HepG2 (cell line): ENCODE results near the gene ATP6V0A1. TPM values are rescaled to one million over a fixed set of nuclear protein-coding genes. Genes with fewer than 3 reads are reported as not detected.

Experiments
- GATAD2A ChIP-seq: IDR thresholded peaks from 2 replicates; pipeline ENCODE4 v1.6.1; 2016
- HOXA5 ChIP-seq: sonication (generic); formaldehyde crosslinking; IDR thresholded peaks from 2 replicates; pipeline ENCODE4 v1.4.0; 2020; ENCODE audit warnings: missing genetic modification reagents
- KLF13 ChIP-seq: sonication (generic); formaldehyde crosslinking; IDR thresholded peaks from 2 replicates; pipeline ENCODE4 v1.4.0; 2020; ENCODE audit warnings: mild to moderate bottlenecking, missing genetic modification reagents
- MTA3 ChIP-seq: sonication (generic); formaldehyde crosslinking; IDR thresholded peaks from 2 replicates; pipeline ENCODE4 v1.4.0; 2020; ENCODE audit warnings: missing genetic modification reagents
- ZNF260 ChIP-seq: sonication (generic); formaldehyde crosslinking; IDR thresholded peaks from 2 replicates; pipeline ENCODE4 v1.4.0; 2020; ENCODE audit warnings: missing genetic modification reagents, low read depth, mild to moderate bottlenecking, borderline replicate concordance
- ZNF430 ChIP-seq: sonication (generic); formaldehyde crosslinking; IDR thresholded peaks from 2 replicates; pipeline ENCODE4 v1.9.0; 2021; ENCODE audit warnings: mild to moderate bottlenecking, missing genetic modification reagents
- ZNF558 ChIP-seq: sonication (generic); formaldehyde crosslinking; IDR thresholded peaks from 2 replicates; pipeline ENCODE4 v1.9.0; 2022; ENCODE audit warnings: mild to moderate bottlenecking, missing genetic modification reagents, borderline replicate concordance
- polyA plus RNA-seq, 8 experiments: library from polyadenylated mRNA; depleted of rRNA in 3 of 8; stranded (reverse) in 7 of 8; unstranded in 1 of 8; fragments of >200 nt; fragmentation: Illumina TruSeq in 4 of 8; extraction: Trizol in 4 of 8; gene quantifications; 2 replicates each; pipeline versions ENCODE4 v1.2.1 to v1.2.3, GENCODE V29; 2011 to 2016; ENCODE audit warnings: low read depth in 4 of 8, missing spikeins in 1 of 8, mixed read lengths in 1 of 8; ENCODE audit not compliant: insufficient read depth in 1 of 8
- total RNA-seq, 5 experiments: library from RNA; depleted of rRNA; stranded (reverse); fragments of >200 nt; fragmentation: Illumina TruSeq; extraction: Trizol; gene quantifications; 2 replicates each; pipeline ENCODE4 v1.2.3, GENCODE V29; 2016; ENCODE audit warnings: low read depth in 1 of 5
- TF ChIP-seq, protein P1 (sequence below): sonication (generic); formaldehyde crosslinking; IDR thresholded peaks from 2 replicates; pipeline ENCODE4 v1.4.0; 2020; ENCODE audit warnings: mild to moderate bottlenecking, missing genetic modification reagents
- TF ChIP-seq, protein P2 (sequence below): sonication (generic); formaldehyde crosslinking; IDR thresholded peaks from 2 replicates; pipeline ENCODE4 v1.4.0; 2020; ENCODE audit warnings: missing genetic modification reagents, borderline replicate concordance
- TF ChIP-seq, protein P3 (sequence below): sonication (generic); formaldehyde crosslinking; IDR thresholded peaks from 2 replicates; pipeline ENCODE4 v1.4.0; 2020; ENCODE audit warnings: missing genetic modification reagents, borderline replicate concordance
- TF ChIP-seq, protein P4 (sequence below): sonication (generic); formaldehyde crosslinking; IDR thresholded peaks from 2 replicates; pipeline ENCODE4 v1.4.0; 2020; ENCODE audit warnings: missing genetic modification reagents

ATP6V0A1 gene
- total and polyA plus RNA-seq, 2 of the 13 experiments (the other 11 are each of a cell fraction or from before 2014, with no cell fraction given): 27.9 to 54.1 TPM

DNA sequence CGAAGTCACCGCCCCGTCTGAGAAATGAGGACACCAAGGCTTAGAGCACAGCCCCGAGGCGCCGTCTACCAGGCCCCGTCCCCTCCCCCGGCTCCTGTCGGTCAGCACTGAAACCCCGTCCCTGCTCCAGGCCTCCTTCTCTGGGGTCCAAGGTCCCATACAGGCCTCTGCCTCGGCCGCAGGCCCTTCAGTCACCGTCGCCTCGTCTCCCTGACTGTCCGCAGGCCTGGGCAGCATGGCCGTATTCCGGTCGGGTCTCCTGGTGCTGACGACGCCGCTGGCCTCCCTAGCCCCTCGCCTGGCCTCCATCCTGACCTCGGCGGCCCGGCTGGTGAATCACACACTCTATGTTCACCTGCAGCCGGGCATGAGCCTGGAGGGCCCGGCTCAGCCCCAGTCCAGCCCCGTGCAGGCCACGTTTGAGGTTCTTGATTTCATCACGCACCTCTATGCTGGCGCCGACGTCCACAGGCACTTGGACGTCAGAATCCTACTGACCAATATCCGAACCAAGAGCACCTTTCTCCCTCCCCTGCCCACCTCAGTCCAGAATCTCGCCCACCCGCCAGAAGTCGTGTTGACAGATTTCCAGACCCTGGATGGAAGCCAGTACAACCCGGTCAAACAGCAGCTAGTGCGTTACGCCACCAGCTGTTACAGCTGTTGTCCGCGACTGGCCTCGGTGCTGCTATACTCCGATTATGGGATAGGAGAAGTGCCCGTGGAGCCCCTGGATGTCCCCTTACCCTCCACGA lies 103.9 kb downstream of the ATP6V0A1 start (continued):
- TF ChIP-seq, protein P1, sequence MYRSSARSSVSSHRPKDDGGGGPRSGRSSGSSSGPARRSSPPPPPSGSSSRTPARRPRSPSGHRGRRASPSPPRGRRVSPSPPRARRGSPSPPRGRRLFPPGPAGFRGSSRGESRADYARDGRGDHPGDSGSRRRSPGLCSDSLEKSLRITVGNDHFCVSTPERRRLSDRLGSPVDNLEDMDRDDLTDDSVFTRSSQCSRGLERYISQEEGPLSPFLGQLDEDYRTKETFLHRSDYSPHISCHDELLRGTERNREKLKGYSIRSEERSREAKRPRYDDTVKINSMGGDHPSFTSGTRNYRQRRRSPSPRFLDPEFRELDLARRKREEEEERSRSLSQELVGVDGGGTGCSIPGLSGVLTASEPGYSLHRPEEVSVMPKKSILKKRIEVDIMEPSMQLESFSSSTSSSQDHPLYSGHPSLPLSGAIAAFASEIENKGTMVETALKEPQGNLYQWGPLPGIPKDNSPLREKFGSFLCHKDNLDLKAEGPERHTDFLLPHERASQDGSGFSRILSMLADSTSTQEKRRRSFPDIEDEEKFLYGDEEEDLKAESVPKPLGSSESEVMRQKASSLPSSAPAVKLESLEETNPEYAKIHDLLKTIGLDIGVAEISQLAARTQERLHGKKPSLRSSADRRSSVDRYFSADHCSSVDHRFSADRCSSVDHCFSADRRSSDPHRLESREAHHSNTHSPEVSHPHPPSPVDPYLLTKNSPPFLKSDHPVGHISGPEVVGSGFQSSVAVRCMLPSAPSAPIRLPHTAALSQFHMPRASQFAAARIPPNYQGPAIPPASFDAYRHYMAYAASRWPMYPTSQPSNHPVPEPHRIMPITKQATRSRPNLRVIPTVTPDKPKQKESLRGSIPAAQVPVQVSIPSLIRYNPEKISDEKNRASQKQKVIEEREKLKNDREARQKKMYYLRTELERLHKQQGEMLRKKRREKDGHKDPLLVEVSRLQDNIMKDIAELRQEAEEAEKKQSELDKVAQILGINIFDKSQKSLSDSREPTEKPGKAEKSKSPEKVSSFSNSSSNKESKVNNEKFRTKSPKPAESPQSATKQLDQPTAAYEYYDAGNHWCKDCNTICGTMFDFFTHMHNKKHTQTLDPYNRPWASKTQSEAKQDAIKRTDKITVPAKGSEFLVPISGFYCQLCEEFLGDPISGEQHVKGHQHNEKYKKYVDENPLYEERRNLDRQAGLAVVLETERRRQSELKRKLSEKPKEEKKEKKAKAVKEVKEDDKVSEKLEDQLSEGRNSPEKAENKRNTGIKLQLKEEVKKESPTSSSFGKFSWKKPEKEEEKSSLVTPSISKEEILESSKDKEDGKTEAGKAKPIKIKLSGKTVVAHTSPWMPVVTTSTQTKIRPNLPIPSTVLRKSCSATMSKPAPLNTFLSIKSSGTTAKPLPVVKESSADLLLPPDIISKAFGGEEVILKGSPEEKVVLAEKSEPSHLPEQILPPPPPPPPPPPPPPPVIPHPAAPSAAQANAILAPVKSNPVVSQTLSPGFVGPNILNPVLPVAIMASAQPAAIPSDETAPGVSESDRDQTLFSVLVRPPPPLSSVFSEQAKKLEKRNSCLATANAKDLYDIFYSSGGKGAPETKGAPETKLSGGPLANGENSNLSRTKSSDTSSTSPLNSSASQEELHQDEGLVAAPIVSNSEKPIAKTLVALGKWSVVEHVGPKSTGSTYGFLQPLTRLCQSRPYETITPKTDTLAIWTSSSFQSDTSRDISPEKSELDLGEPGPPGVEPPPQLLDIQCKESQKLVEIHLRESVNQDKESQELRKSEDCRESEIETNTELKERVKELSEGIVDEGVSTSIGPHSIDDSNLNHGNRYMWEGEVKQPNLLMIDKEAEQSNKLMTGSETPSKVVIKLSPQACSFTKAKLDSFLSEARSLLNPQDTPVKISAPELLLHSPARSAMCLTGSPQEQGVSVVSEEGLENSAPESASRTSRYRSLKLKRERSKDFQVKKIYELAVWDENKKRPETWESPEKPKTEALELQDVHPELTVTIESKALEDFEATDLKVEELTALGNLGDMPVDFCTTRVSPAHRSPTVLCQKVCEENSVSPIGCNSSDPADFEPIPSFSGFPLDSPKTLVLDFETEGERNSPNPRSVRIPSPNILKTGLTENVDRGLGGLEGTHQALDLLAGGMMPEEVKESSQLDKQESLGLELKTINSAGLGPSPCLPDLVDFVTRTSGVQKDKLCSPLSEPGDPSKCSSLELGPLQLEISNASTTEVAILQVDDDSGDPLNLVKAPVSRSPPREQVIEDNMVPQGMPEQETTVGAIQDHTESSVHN: 0 out of 2 replicates have a peak, but pooled peaks have one; percentile 45
- TF ChIP-seq ZNF260 (CRISPR knock-in tag) (0 out of 2 replicates have a peak, but pooled peaks have one; percentile 14), ZNF558 (CRISPR knock-in tag) (peak; percentile 83), MTA3 (CRISPR knock-in tag) (no peak), HOXA5 (CRISPR knock-in tag) (no peak), GATAD2A (CRISPR knock-in tag) (no peak), ZNF430 (CRISPR knock-in tag) (no peak), KLF13 (CRISPR knock-in tag) (0 out of 2 replicates have a peak, but pooled peaks have one; percentile 28)
- TF ChIP-seq, protein P2, sequence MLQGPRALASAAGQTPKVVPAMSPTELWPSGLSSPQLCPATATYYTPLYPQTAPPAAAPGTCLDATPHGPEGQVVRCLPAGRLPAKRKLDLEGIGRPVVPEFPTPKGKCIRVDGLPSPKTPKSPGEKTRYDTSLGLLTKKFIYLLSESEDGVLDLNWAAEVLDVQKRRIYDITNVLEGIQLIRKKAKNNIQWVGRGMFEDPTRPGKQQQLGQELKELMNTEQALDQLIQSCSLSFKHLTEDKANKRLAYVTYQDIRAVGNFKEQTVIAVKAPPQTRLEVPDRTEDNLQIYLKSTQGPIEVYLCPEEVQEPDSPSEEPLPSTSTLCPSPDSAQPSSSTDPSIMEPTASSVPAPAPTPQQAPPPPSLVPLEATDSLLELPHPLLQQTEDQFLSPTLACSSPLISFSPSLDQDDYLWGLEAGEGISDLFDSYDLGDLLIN (CRISPR knock-in tag): no peak
- TF ChIP-seq, protein P3, sequence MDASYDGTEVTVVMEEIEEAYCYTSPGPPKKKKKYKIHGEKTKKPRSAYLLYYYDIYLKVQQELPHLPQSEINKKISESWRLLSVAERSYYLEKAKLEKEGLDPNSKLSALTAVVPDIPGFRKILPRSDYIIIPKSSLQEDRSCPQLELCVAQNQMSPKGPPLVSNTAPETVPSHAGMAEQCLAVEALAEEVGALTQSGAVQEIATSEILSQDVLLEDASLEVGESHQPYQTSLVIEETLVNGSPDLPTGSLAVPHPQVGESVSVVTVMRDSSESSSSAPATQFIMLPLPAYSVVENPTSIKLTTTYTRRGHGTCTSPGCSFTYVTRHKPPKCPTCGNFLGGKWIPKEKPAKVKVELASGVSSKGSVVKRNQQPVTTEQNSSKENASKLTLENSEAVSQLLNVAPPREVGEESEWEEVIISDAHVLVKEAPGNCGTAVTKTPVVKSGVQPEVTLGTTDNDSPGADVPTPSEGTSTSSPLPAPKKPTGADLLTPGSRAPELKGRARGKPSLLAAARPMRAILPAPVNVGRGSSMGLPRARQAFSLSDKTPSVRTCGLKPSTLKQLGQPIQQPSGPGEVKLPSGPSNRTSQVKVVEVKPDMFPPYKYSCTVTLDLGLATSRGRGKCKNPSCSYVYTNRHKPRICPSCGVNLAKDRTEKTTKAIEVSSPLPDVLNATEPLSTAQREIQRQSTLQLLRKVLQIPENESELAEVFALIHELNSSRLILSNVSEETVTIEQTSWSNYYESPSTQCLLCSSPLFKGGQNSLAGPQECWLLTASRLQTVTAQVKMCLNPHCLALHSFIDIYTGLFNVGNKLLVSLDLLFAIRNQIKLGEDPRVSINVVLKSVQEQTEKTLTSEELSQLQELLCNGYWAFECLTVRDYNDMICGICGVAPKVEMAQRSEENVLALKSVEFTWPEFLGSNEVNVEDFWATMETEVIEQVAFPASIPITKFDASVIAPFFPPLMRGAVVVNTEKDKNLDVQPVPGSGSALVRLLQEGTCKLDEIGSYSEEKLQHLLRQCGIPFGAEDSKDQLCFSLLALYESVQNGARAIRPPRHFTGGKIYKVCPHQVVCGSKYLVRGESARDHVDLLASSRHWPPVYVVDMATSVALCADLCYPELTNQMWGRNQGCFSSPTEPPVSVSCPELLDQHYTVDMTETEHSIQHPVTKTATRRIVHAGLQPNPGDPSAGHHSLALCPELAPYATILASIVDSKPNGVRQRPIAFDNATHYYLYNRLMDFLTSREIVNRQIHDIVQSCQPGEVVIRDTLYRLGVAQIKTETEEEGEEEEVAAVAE (CRISPR knock-in tag): 0 out of 2 replicates have a peak, but pooled peaks have one; percentile 10
- TF ChIP-seq, protein P4, sequence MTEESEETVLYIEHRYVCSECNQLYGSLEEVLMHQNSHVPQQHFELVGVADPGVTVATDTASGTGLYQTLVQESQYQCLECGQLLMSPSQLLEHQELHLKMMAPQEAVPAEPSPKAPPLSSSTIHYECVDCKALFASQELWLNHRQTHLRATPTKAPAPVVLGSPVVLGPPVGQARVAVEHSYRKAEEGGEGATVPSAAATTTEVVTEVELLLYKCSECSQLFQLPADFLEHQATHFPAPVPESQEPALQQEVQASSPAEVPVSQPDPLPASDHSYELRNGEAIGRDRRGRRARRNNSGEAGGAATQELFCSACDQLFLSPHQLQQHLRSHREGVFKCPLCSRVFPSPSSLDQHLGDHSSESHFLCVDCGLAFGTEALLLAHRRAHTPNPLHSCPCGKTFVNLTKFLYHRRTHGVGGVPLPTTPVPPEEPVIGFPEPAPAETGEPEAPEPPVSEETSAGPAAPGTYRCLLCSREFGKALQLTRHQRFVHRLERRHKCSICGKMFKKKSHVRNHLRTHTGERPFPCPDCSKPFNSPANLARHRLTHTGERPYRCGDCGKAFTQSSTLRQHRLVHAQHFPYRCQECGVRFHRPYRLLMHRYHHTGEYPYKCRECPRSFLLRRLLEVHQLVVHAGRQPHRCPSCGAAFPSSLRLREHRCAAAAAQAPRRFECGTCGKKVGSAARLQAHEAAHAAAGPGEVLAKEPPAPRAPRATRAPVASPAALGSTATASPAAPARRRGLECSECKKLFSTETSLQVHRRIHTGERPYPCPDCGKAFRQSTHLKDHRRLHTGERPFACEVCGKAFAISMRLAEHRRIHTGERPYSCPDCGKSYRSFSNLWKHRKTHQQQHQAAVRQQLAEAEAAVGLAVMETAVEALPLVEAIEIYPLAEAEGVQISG (CRISPR knock-in tag): no peak
